Measurements from ENCODE around the gene PDE12.

GRCh38 chr3:57557085-57557537 lies 1.0 kb downstream of the PDE12 start:
- TF ChIP-seq, protein P1, sequence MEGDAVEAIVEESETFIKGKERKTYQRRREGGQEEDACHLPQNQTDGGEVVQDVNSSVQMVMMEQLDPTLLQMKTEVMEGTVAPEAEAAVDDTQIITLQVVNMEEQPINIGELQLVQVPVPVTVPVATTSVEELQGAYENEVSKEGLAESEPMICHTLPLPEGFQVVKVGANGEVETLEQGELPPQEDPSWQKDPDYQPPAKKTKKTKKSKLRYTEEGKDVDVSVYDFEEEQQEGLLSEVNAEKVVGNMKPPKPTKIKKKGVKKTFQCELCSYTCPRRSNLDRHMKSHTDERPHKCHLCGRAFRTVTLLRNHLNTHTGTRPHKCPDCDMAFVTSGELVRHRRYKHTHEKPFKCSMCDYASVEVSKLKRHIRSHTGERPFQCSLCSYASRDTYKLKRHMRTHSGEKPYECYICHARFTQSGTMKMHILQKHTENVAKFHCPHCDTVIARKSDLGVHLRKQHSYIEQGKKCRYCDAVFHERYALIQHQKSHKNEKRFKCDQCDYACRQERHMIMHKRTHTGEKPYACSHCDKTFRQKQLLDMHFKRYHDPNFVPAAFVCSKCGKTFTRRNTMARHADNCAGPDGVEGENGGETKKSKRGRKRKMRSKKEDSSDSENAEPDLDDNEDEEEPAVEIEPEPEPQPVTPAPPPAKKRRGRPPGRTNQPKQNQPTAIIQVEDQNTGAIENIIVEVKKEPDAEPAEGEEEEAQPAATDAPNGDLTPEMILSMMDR (IDR thresholded peaks at IDR 0.05): no peak
- TF ChIP-seq POLR2A (IDR thresholded peaks at IDR 0.05) (no peak), POLR2AphosphoS5 (IDR thresholded peaks at IDR 0.05) (no peak), EP300 (IDR thresholded peaks at IDR 0.05) (no peak)
